Activated CD8-positive, alpha-beta memory T cell treated with anti-CD3 and anti-CD28 coated beads, Interleukin-2, amount 50 U/mL, for 1 hour (primary cell): ENCODE measurements around the gene RRP15.

Source experiments
- DNase-seq: peaks from one replicate; pipeline ENCODE4 v3.0.0-alpha.2; 2020; ENCODE audit errors: extremely low read depth

The RRP15 gene

GRCh38 chr1:218362418-218363076, 77.5 kb downstream of the RRP15 start:
- DNase-seq, result no peak

DNA sequence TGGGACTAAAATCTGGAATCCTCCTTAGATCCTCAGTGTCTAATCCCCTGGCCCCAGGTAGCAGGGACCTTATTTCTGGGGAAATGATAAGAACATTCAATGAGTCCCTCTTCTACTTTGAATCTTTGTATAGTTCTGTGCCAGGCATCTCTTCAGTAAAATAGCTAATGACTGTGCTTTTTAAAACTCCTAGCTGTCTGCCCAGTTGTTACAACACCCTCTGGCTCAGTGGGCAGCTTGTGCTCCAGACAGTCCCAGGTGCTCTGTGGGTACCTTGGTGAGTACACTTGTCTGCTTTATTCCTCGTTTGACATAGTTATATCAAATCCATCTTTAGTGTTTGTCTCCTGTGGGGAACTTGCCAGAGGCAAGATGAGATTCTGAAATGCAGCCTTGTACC, 78.0 kb downstream of the RRP15 start:
- no peak for DNase-seq

DNA sequence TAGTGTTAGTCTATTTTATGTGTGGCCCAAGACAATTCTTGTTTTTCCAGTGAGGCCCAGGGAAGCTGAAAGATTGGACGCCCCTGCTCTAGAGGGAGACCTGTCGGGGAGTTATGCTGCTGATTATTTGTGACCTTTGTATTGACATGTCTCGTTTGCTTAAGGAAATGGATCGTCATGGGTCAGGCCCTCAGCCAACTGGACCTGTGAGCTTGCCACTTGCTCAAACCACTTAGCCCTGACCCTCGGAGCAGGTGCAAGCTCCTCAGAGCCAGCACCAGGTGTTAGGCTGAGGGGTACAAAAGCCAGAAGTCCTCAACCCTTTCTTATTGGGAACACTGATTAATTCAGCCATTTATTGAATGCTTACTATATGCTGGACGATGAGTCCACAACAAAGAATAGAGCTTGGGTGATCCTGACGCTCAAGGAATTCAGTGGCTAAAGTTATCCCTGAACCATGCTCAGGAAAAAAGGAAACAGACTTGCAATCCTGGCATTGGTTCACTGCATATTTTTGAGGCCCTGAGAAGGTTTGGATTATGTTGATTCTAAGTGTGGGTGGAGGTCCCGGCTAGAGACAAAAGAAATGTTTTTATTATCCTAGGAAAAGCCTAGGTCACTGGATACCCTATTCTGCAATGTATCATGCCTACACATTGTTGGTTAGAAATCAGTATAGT, 79.1 kb downstream of the RRP15 start:
- no peak for DNase-seq

DNA sequence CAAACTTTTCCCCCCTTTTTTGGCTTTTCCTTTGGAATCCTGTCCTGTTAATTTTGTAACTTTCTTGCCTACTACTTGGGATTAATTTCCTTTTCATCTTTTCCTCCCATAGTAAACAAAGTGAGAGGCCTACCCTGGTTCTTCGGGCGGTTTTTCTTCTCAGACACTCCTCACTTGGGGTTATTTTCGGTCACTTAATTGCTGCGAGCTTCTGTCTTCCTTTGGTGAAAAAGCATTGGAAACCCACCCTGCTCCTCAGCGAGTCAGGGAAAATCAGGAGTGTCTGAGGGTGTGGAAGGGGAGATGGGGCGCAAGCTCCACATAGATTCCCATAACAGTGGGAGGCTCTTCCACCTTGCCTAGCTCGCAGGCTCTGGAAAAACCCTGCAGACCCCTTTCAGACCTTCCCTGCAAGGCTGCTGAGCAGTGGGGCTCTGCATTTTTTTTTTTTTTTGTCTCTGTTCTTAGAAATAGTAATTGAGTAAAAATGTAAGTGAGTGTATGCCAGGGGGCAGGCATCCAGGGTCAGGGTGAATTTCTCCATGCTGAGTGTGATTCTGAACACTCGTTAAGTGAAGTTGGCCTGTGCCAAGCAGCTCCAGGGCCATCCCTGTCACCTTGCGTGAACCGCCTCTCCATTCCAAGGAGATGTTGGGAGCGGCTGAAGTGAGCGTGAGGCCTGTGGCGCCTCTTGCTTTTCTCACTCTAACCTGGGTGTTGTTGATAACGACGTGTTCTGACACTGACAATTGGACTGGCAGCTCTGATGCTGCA, 80.3 kb downstream of the RRP15 start:
- no peak for DNase-seq

- no peak for DNase-seq
Measured at GRCh38 chr1:218366322-218367052, 81.4 kb downstream of the RRP15 start.

DNA sequence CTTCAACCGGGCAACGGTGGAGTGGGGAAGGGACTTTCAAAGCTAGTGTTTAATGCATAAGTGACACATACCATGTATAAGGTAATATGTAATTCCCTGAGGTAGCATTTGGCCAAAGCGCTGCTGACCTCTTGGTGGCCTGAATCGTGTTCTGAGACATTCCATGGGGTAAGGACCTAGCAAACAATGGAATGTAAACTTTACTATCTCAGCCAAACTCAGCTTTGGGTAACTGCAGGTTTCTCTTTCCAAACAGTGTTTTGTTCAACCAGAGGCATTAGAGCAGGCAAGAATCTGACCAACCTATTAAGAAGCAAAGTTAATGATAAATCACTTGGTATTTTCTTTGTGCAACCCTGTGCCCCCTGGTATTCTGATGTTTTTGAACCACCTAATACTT, 82.0 kb downstream of the RRP15 start:
- DNase-seq, result no peak

- DNase-seq, result no peak
Measured at GRCh38 chr1:218368686-218369085, 83.6 kb downstream of the RRP15 start.

- DNase-seq, result no peak
Measured at GRCh38 chr1:218369688-218370511, 84.8 kb downstream of the RRP15 start.

GRCh38 chr1:218371927-218372672, 87.0 kb downstream of the RRP15 start:
- no peak for DNase-seq

DNA sequence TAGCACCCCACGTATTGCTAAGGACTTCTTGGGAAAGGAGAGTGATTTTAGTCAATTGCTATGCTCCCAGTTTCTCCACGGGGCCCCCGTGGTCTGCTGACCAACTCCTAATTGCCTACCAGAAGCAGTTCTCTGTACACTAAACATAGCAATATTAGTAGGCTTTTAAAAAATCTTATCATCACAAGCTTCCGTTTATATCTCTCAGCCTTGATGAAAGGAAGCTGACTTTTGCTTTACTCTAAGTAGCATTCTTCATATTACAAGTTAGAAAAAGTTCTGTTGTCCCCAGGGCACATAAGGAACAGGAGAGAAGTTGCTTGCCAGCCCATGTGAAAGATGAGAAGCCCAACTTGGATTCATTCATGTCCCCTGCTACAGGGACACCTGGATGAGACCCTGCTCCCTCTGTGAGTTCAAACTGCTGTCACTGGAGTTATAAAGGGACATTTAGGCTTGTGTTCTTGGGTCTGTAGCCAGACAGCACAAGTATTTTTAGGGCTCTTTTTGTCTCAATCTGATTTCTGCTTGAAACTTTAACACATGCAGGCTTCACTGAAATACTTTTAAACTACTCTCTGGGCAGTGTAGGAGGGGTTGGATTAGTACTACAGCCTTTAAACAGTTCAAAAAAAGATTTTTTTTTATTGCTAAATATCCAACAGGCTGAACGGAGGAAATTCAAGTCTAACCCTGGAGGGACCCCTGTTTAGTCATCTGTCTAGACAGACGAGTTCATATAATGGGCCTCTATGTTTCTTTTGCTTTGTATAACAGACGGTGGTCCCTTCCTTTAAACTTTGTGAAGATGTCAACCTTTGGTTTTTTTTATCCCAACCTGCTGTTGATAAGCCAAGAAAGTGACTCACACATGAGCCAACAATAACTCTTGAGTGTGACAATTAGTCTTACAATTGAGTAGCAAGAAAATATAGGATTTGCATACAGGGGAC, 89.6 kb downstream of the RRP15 start:
- DNase-seq, result no peak

DNA sequence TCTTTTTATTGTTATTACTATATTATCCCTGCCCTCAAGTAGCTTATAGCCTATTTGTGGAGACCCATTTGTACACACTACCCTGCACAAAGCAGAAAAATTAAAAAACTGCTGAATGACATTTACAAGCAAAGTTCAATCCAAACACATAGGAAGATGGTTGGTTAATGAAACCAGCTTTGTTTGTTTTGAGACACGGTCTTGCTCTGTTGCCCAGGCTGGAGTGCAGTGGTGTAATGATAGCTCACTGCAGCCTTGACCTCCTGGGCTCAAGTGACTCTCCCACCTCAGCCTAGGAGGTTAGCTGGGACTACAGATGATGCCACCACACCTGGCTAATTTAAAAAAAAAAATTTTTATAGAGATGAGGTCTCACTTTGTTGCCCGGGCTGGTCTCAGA, 91.6 kb downstream of the RRP15 start:
- no peak for DNase-seq

GRCh38 chr1:218377143-218377660, 92.1 kb downstream of the RRP15 start:
- no peak for DNase-seq

- no peak for DNase-seq
Measured at GRCh38 chr1:218380125-218380977, 95.3 kb downstream of the RRP15 start.

GRCh38 chr1:218382261-218382660, 97.2 kb downstream of the RRP15 start:
- no peak for DNase-seq

- DNase-seq, result no peak
Measured at GRCh38 chr1:218383051-218383450, 98.0 kb downstream of the RRP15 start.

- DNase-seq, result no peak
Measured at GRCh38 chr1:218383681-218384080, 98.6 kb downstream of the RRP15 start.

DNA sequence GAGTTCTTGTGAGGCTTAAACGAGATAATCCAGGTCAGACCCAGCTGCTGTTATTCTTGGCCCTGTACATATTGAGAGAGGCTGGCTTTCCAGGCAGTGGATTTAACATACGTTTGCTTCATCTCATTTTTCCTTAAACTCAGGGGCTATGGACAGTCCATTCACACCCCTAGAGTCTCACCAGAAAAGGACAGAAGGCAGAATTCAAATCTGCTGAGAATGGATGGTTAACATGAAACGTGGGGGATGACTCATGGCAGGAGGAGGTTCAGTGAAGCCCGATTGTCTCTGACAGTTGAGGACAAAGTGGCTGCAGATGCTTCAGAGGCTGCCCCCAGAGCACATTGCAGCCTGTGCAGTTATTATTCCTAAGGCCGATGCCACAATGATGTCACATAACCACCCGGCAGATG, 99.5 kb downstream of the RRP15 start:
- DNase-seq, result no peak
